HG03565 (cell line): ENCODE results near the gene C1orf21.

Experiments used
- ATAC-seq: cut with Tn5 transposase; IDR thresholded peaks from one replicate; pipeline ENCODE4 v1.9.1; 2021; ENCODE audit warnings: mild to moderate bottlenecking, moderate library complexity; ENCODE audit not compliant: unreplicated experiment

Gene C1orf21

GRCh38 chr1:184408580-184408979 lies 21.8 kb downstream of the C1orf21 start:
- ATAC-seq, result no peak

GRCh38 chr1:184409011-184409410 lies 22.2 kb downstream of the C1orf21 start:
- ATAC-seq, result no peak

GRCh38 chr1:184412472-184412871 lies 25.6 kb downstream of the C1orf21 start:
- ATAC-seq, result no peak

- ATAC-seq, result no peak
These were observed 29.7 kb downstream of the C1orf21 start for GRCh38 chr1:184416481-184416880.

GRCh38 chr1:184416946-184417345 lies 30.1 kb downstream of the C1orf21 start:
- ATAC-seq, result no peak

- ATAC-seq, result no peak
These were observed 31.1 kb downstream of the C1orf21 start for GRCh38 chr1:184417916-184418315.

GRCh38 chr1:184418652-184419349 lies 32.0 kb downstream of the C1orf21 start:
- ATAC-seq, result no peak

GRCh38 chr1:184419350-184420161 lies 32.7 kb downstream of the C1orf21 start:
- ATAC-seq, result no peak

GRCh38 chr1:184422490-184423233 lies 35.8 kb downstream of the C1orf21 start:
- no peak for ATAC-seq

GRCh38 chr1:184423649-184424048 lies 36.8 kb downstream of the C1orf21 start:
- ATAC-seq, result no peak

- no peak for ATAC-seq
These were observed 37.3 kb downstream of the C1orf21 start for GRCh38 chr1:184424157-184424556.

- ATAC-seq, result no peak
These were observed 38.1 kb downstream of the C1orf21 start for GRCh38 chr1:184424945-184425344.

- no peak for ATAC-seq
These were observed 38.8 kb downstream of the C1orf21 start for GRCh38 chr1:184425449-184426277.

- ATAC-seq, result no peak
These were observed 39.4 kb downstream of the C1orf21 start for GRCh38 chr1:184426278-184426674.

- no peak for ATAC-seq
These were observed 40.9 kb downstream of the C1orf21 start for GRCh38 chr1:184427722-184428121.

GRCh38 chr1:184428604-184429003 lies 41.8 kb downstream of the C1orf21 start:
- ATAC-seq, result no peak

- ATAC-seq, result no peak
These were observed 42.5 kb downstream of the C1orf21 start for GRCh38 chr1:184429335-184429734.

- ATAC-seq, result no peak
These were observed 47.2 kb downstream of the C1orf21 start for GRCh38 chr1:184433956-184434502.

- ATAC-seq, result no peak
These were observed 50.5 kb downstream of the C1orf21 start for GRCh38 chr1:184437291-184437690.

- ATAC-seq, result no peak
These were observed 51.5 kb downstream of the C1orf21 start for GRCh38 chr1:184438363-184438762.
